HepG2 (cell line): Measurements from ENCODE around the gene AMBRA1. TPM values are rescaled to one million over a fixed set of nuclear protein-coding genes. Genes with fewer than 3 reads are reported as not detected.

Source experiments
- ATAC-seq: fragments of 200-7000 bp; cut with Tn5 transposase; 3 replicates; pipeline ENCODE4 v1.9.1; 2020; ENCODE audit warnings: mild to moderate bottlenecking, moderate library complexity
- BruUV-seq: library from RNA; stranded (reverse); fragments of 400-500 nt; replicated peaks from 2 replicates; lab custom pipeline; 2021; lab: Mats Ljungman, UMichigan
- CTCF ChIA-PET: fragments of 300-600 bp; formaldehyde crosslinking; extraction: SDS; loops from one replicate; lab custom pipeline; 2021; ENCODE audit warnings: low total read pairs, inconsistent platforms, low intra/inter-chr PET ratio; lab: Yijun Ruan, JAX
- POLR2A ChIA-PET: fragments of 350-600 bp; sonication (Branson Sonifier 250); formaldehyde crosslinking; loops from one replicate; lab custom pipeline; 2020; ENCODE audit warnings: antibody characterized with exemption, inconsistent platforms; lab: Yijun Ruan, JAX
- DNase-seq: peaks from one replicate; pipeline ENCODE4 v3.0.0-alpha.2; 2015; ENCODE audit warnings: low spot score
- FAIRE-seq: peaks from 3 replicates; lab custom pipeline; 2011; peaks lifted over from hg19 to GRCh38; lab: Jason Lieb, UNC
- H2AFZ ChIP-seq: one replicate; pipeline ENCODE4 v1.6.1; 2011; ENCODE audit warnings: low read length, inconsistent platforms
- H3K27ac ChIP-seq: fragments of 300-600 bp; 3 replicates; pipeline ENCODE4 v1.8.0; 2011; ENCODE audit warnings: mixed run types, mild to moderate bottlenecking, mixed read lengths, low read length, inconsistent platforms; ENCODE audit not compliant: insufficient read depth; ENCODE audit errors: extremely low read length
- H3K27me3 ChIP-seq, 2 experiments: fragments of 200-600 bp in 1 of 2; 2 replicates in 1 of 2; 3 replicates in 1 of 2; pipeline versions ENCODE4 v1.6.0 to v1.8.0; 2011; ENCODE audit warnings: low read length in 2 of 2, mild to moderate bottlenecking in 2 of 2, moderate library complexity in 2 of 2, inconsistent platforms in 1 of 2; ENCODE audit not compliant: insufficient read depth in 2 of 2, control insufficient read depth in 1 of 2
- H3K36me3 ChIP-seq, 2 experiments: fragments of 200-600 bp in 1 of 2; replicated peaks in 1 of 2; 2 replicates in 1 of 2; 3 replicates in 1 of 2; pipeline versions ENCODE4 v1.5.1 to v1.8.0; 2011; ENCODE audit warnings: low read length in 2 of 2, inconsistent platforms in 1 of 2; ENCODE audit not compliant: insufficient read depth in 2 of 2, control insufficient read depth in 1 of 2
- H3K4me1 ChIP-seq: 2 replicates; pipeline ENCODE4 v1.5.1; 2012; ENCODE audit warnings: low read length, inconsistent platforms; ENCODE audit not compliant: insufficient read depth
- H3K4me2 ChIP-seq: 2 replicates; pipeline ENCODE4 v1.6.0; 2011; ENCODE audit warnings: low read depth, low read length, inconsistent platforms
- H3K4me3 ChIP-seq, 3 experiments: fragments of 200-600 bp in 1 of 3; sonication (generic), shearing (Covaris generic) in 1 of 3; replicated peaks in 1 of 3; 2 replicates each; pipeline ENCODE4 v1.5.1; 2011 to 2016; ENCODE audit warnings: low read length in 3 of 3, inconsistent platforms in 2 of 3, low read depth in 2 of 3, mild to moderate bottlenecking in 2 of 3, control low read depth in 1 of 3, mixed read lengths in 1 of 3; ENCODE audit not compliant: insufficient read depth in 1 of 3
- H3K79me2 ChIP-seq: one replicate; pipeline ENCODE4 v1.6.1; 2011; ENCODE audit warnings: low read length, inconsistent platforms; ENCODE audit not compliant: insufficient read depth
- H3K9ac ChIP-seq: 2 replicates; pipeline ENCODE4 v1.6.0; 2011; ENCODE audit warnings: mild to moderate bottlenecking, low read depth, low read length, inconsistent platforms; ENCODE audit not compliant: insufficient read depth
- H3K9me3 ChIP-seq: 2 replicates; pipeline ENCODE4 v1.5.1; 2012; ENCODE audit warnings: mild to moderate bottlenecking, low read length
- H4K20me1 ChIP-seq: 2 replicates; pipeline ENCODE4 v1.6.0; 2011; ENCODE audit warnings: inconsistent platforms, mild to moderate bottlenecking, low read length, moderate library complexity; ENCODE audit not compliant: insufficient read depth
- ATAD3A ChIP-seq: sonication (generic); formaldehyde crosslinking; IDR thresholded peaks from 2 replicates; pipeline ENCODE4 v1.4.0; 2020; ENCODE audit warnings: missing genetic modification reagents
- BORCS8-MEF2B ChIP-seq: sonication (generic); formaldehyde crosslinking; IDR thresholded peaks from 2 replicates; pipeline ENCODE4 v1.8.0; 2022; ENCODE audit warnings: mild to moderate bottlenecking, missing genetic modification reagents
- SOX5 ChIP-seq: IDR thresholded peaks from 2 replicates; pipeline ENCODE4 v1.6.1; 2016; ENCODE audit warnings: borderline replicate concordance
- ZNF274 ChIP-seq: sonication (generic); formaldehyde crosslinking; IDR thresholded peaks from 2 replicates; pipeline ENCODE4 v1.5.1; 2020; ENCODE audit warnings: mild to moderate bottlenecking, missing genetic modification reagents
- ZNF30 ChIP-seq: sonication (generic); formaldehyde crosslinking; IDR thresholded peaks from 2 replicates; pipeline ENCODE4 v1.5.0; 2020; ENCODE audit warnings: mild to moderate bottlenecking, missing genetic modification reagents
- ZSCAN25 ChIP-seq: sonication (generic); formaldehyde crosslinking; IDR thresholded peaks from 2 replicates; pipeline ENCODE4 v1.8.0; 2022; ENCODE audit warnings: mild to moderate bottlenecking, missing genetic modification reagents
- whole genome bisulfite sequencing: methylation state at CpG from one replicate; pipeline ENCODE4 v1.1.6; 2017; ENCODE audit warnings: low lambda C conversion rate; 5-methylcytosine and 5-hydroxymethylcytosine counted together
- in situ Hi-C: cut with HindIII; loops from 2 replicates; pipeline ENCODE4 v1.10.0; 2017; ENCODE audit warnings: low pct_unique_long_range_greater_than_20kb; ENCODE audit not compliant: extremely low pct_ligation_motif_present
- intact Hi-C: fragments of 100-400 bp; cut with micrococcal nuclease; formaldehyde crosslinking; loops from one replicate; pipeline ENCODE4 v1.10.0; 2022; ENCODE audit not compliant: unreplicated experiment
- polyA plus RNA-seq, 8 experiments: library from polyadenylated mRNA; depleted of rRNA in 3 of 8; stranded (reverse) in 7 of 8; unstranded in 1 of 8; fragments of >200 nt; fragmentation: Illumina TruSeq in 4 of 8; extraction: Trizol in 4 of 8; gene quantifications; 2 replicates each; pipeline versions ENCODE4 v1.2.1 to v1.2.3, GENCODE V29; 2011 to 2016; ENCODE audit warnings: low read depth in 4 of 8, missing spikeins in 1 of 8, mixed read lengths in 1 of 8; ENCODE audit not compliant: insufficient read depth in 1 of 8
- total RNA-seq, 5 experiments: library from RNA; depleted of rRNA; stranded (reverse); fragments of >200 nt; fragmentation: Illumina TruSeq; extraction: Trizol; gene quantifications; 2 replicates each; pipeline ENCODE4 v1.2.3, GENCODE V29; 2016; ENCODE audit warnings: low read depth in 1 of 5
- TF ChIP-seq, protein P1 (sequence below): sonication (generic); formaldehyde crosslinking; IDR thresholded peaks from 2 replicates; pipeline ENCODE4 v1.4.0; 2020; ENCODE audit warnings: missing genetic modification reagents
- TF ChIP-seq, protein P2 (sequence below): sonication (generic); formaldehyde crosslinking; conservative IDR thresholded peaks from 2 replicates; pipeline ENCODE4 v1.8.0; 2022; ENCODE audit warnings: low read depth, missing genetic modification reagents
- TF ChIP-seq, protein P3 (sequence below): sonication (generic); formaldehyde crosslinking; conservative IDR thresholded peaks from 2 replicates; pipeline ENCODE4 v1.4.0; 2020; ENCODE audit warnings: missing genetic modification reagents
- TF ChIP-seq, protein P4 (sequence below): sonication (generic); formaldehyde crosslinking; IDR thresholded peaks from 2 replicates; pipeline ENCODE4 v1.4.0; 2020; ENCODE audit warnings: missing genetic modification reagents, borderline replicate concordance
- TF ChIP-seq, protein P5 (sequence below), 2 experiments: IDR thresholded peaks; 2 replicates each; pipeline ENCODE4 v1.6.1; 2011 to 2012; ENCODE audit warnings: low read length in 2 of 2, borderline replicate concordance in 1 of 2, low read depth in 1 of 2, mild to moderate bottlenecking in 1 of 2, moderate library complexity in 1 of 2

AMBRA1 gene
- total and polyA plus RNA-seq, 2 of the 13 experiments (the other 11 are each of a cell fraction or from before 2014, with no cell fraction given): 15.7 to 26.0 TPM

DNA sequence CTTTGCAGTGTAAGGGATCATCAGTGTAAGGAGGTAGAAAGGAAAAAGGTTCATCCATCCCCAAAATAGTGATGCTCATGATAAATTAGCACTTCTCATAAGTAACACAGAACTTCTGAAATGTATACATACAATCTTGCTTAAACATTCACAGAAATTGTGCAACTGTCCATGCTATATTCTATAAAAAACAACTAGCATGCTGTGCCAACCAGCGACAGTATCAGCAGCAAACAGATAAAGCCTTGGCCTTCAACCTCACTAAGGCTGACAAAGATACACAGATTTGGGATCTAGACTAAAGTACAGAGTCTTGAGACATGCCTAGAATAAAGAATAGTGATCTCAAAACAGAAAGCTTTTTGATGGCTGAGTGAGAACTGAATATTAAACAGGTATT lies 128.1 kb downstream of the AMBRA1 start (continued):
- TF ChIP-seq, protein P1, sequence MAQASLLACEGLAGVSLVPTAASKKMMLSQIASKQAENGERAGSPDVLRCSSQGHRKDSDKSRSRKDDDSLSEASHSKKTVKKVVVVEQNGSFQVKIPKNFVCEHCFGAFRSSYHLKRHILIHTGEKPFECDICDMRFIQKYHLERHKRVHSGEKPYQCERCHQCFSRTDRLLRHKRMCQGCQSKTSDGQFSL: no peak
- no peak for TF ChIP-seq ATAD3A
- TF ChIP-seq, all 625 proteins: peak for 9

DNA sequence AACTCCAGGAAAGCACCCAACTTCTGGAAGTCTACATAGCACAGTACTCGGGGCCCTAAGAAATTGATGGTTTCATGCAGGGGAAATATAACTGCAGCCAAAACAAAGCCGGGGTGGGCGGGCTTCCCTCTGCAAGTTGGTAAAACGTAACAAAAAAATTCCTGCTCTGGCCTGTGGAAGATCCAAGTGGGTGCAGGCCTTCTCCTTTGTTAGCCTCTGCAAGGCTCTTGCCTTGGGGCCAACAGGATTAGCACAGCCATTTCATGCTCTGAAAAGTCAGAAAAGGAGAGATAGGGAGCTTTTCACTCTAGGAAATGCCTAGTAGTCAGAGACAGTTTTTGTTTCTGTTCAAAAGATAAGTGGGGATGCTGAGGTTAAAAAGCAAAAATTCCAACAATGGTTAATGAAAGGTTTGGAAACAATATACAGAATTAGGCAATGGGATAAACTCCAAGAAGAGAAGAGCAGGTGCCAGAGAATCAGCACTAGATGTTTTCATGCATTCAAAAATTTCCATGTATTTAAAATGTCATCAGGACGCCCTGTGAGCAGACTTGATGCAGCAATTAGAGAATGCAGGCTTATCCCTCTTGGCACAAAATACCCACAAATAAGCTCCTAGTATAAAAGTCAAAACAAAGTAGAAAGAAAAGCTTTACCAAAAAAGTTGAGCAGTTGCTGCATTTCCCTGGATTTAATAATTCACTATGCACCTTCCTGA lies 130.0 kb downstream of the AMBRA1 start:
- BruUV-seq: no TSS peak
- H3K9ac ChIP-seq: no peak overlapping the region
- ATAC-seq: no peak
- no peak overlapping the region for H3K27ac ChIP-seq
- 95% methylated on average over 5 of the region's 5 CpGs for WGBS
- DNase-seq: no peak
- H3K36me3 ChIP-seq: peaks cover 6 to 9% of the 10 kb centered on the region in 2 experiments; a peak in 3 of 5 replicates
- POLR2A ChIA-PET: no interaction called here
- FAIRE-seq: no peak
- no peak overlapping the region for H3K4me2 ChIP-seq
- H3K4me1 ChIP-seq: peaks cover 44% of the 10 kb centered on the region
- peaks cover 28% of the 10 kb centered on the region for H4K20me1 ChIP-seq
- H3K9me3 ChIP-seq: no peaks in the 10 kb centered on the region
- no peaks in the 10 kb centered on the region; a peak in 1 of 5 replicates for H3K27me3 ChIP-seq
- in situ Hi-C loops: no loop called here
- intact Hi-C loops: no loop called here
- no peak overlapping the region for H3K4me3 ChIP-seq
- H3K79me2 ChIP-seq: peaks cover 11% of the 10 kb centered on the region
- CTCF ChIA-PET: no interaction called here
- H2AFZ ChIP-seq: no peak overlapping the region
- TF ChIP-seq, protein P2, sequence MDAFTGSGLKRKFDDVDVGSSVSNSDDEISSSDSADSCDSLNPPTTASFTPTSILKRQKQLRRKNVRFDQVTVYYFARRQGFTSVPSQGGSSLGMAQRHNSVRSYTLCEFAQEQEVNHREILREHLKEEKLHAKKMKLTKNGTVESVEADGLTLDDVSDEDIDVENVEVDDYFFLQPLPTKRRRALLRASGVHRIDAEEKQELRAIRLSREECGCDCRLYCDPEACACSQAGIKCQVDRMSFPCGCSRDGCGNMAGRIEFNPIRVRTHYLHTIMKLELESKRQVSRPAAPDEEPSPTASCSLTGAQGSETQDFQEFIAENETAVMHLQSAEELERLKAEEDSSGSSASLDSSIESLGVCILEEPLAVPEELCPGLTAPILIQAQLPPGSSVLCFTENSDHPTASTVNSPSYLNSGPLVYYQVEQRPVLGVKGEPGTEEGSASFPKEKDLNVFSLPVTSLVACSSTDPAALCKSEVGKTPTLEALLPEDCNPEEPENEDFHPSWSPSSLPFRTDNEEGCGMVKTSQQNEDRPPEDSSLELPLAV (CRISPR knock-in tag): no peak
- TF ChIP-seq, protein P3, sequence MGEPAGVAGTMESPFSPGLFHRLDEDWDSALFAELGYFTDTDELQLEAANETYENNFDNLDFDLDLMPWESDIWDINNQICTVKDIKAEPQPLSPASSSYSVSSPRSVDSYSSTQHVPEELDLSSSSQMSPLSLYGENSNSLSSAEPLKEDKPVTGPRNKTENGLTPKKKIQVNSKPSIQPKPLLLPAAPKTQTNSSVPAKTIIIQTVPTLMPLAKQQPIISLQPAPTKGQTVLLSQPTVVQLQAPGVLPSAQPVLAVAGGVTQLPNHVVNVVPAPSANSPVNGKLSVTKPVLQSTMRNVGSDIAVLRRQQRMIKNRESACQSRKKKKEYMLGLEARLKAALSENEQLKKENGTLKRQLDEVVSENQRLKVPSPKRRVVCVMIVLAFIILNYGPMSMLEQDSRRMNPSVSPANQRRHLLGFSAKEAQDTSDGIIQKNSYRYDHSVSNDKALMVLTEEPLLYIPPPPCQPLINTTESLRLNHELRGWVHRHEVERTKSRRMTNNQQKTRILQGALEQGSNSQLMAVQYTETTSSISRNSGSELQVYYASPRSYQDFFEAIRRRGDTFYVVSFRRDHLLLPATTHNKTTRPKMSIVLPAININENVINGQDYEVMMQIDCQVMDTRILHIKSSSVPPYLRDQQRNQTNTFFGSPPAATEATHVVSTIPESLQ (CRISPR knock-in tag): no peak
- TF ChIP-seq, protein P4, sequence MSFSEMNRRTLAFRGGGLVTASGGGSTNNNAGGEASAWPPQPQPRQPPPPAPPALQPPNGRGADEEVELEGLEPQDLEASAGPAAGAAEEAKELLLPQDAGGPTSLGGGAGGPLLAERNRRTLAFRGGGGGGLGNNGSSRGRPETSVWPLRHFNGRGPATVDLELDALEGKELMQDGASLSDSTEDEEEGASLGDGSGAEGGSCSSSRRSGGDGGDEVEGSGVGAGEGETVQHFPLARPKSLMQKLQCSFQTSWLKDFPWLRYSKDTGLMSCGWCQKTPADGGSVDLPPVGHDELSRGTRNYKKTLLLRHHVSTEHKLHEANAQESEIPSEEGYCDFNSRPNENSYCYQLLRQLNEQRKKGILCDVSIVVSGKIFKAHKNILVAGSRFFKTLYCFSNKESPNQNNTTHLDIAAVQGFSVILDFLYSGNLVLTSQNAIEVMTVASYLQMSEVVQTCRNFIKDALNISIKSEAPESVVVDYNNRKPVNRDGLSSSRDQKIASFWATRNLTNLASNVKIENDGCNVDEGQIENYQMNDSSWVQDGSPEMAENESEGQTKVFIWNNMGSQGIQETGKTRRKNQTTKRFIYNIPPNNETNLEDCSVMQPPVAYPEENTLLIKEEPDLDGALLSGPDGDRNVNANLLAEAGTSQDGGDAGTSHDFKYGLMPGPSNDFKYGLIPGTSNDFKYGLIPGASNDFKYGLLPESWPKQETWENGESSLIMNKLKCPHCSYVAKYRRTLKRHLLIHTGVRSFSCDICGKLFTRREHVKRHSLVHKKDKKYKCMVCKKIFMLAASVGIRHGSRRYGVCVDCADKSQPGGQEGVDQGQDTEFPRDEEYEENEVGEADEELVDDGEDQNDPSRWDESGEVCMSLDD: no peak
- no peak for TF ChIP-seq ZSCAN25 (CRISPR knock-in tag)
- no peak for TF ChIP-seq SOX5 (CRISPR knock-in tag)
- no peak for TF ChIP-seq BORCS8-MEF2B
- no peak for TF ChIP-seq ZNF274 (CRISPR knock-in tag)
- TF ChIP-seq ZNF30 (CRISPR knock-in tag): no peak
- TF ChIP-seq, protein P5, sequence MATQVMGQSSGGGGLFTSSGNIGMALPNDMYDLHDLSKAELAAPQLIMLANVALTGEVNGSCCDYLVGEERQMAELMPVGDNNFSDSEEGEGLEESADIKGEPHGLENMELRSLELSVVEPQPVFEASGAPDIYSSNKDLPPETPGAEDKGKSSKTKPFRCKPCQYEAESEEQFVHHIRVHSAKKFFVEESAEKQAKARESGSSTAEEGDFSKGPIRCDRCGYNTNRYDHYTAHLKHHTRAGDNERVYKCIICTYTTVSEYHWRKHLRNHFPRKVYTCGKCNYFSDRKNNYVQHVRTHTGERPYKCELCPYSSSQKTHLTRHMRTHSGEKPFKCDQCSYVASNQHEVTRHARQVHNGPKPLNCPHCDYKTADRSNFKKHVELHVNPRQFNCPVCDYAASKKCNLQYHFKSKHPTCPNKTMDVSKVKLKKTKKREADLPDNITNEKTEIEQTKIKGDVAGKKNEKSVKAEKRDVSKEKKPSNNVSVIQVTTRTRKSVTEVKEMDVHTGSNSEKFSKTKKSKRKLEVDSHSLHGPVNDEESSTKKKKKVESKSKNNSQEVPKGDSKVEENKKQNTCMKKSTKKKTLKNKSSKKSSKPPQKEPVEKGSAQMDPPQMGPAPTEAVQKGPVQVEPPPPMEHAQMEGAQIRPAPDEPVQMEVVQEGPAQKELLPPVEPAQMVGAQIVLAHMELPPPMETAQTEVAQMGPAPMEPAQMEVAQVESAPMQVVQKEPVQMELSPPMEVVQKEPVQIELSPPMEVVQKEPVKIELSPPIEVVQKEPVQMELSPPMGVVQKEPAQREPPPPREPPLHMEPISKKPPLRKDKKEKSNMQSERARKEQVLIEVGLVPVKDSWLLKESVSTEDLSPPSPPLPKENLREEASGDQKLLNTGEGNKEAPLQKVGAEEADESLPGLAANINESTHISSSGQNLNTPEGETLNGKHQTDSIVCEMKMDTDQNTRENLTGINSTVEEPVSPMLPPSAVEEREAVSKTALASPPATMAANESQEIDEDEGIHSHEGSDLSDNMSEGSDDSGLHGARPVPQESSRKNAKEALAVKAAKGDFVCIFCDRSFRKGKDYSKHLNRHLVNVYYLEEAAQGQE (IDR thresholded peaks at IDR 0.05; ENCODE audit: borderline replicate concordance in 1 of 2, low read depth in 1 of 2, low read length in 2 of 2): no peak
